Lung microvascular endothelial cell (primary cell): ENCODE data around the gene NELFB. TPM values are rescaled to one million over a fixed set of nuclear protein-coding genes. Genes with fewer than 3 reads are reported as not detected.

Source experiments
- DNase-seq, 2 donors: peaks; one replicate each; pipeline versions ENCODE4 v3.0.0 to v3.0.0-alpha.2; 2010; ENCODE audit warnings: low read depth in 2 of 2
- total RNA-seq: library from RNA; depleted of rRNA; stranded (reverse); fragments of >200 nt; gene quantifications from 2 replicates; pipeline ENCODE4 v1.2.1, GENCODE V29; 2014

NELFB gene
- total RNA-seq, 1 donor from 2014 or later, result 43.7 TPM

DNA sequence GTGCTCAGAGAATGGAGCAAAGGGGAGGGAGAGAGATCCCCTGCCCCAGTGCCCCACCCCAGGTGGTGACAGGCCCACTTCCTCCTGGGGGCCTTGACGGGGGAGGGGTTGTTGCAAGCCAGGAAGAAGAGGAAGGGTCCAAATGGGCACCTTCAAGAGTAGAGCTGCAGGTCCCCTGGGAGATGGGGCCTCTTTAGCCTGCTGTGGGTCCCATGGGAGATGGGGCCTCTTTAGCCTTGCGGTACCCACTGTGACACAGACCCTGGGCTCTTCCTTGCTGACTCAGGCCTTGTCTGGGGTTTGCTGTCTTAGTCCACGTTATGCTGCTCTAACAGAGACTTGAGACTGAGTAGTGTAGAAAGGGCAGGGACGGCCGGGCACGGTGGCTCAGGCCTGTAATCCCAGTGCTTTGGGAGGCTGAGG lies 12.8 kb downstream of the NELFB start:
- DNase-seq, result peak in 1 of 2 donors; percentile 47

DNA sequence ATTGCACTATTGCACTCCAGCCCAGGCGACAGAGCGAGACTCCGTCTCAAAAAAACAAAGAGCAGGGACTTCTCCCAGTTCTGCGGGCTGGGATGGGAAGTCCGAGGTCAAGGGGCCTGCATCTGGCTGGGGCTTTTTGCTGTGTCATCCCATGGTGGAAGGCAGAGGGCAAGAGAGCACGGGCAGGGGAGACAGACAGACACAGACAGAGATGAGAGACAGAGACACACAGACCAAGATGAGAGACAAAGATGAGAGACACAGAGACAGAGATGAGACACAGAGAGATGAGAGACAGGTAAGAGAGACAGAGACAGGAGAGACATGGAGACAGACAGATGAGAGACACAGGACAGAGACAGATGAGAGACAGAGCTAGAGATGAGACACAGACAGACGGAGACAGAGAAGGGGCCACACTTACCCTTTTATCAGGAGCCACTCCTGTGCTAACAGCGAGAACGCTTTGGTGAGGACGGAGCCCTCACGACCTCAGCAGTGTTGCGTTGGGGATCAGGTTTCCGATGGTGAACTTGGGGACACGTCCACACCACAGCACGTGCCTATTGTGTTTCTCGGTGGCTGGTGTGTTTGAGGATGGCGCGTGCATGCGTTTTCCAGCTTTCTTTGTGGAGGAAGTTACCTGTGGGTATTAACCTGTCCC lies 13.5 kb downstream of the NELFB start:
- peak; percentile 82 to 89 for DNase-seq

DNA sequence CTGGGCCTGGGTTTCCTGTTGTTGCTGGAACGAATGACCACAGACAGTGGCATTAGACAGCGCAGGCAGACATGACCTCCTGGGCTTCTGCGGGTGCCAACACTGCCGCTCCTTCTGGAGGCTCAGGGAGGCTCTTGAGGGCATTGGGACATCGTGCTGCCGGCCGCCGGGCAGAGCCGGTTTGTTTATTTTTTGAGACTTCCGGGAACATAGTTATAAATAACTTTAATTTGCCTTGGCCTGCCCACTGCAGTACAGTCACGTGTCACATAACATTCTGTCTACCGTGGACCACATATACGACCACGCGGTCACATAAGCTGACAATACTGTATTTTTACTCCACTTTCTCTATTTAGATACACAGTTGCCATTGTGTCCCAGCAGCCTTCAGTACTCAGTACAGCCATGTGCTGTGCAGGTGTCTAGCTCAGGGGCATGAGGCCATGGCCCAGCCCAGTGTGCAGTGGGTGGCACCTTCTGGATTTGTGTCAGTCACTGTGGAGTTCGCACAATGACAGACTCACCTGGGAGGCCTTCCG lies 14.2 kb downstream of the NELFB start:
- DNase-seq, result peak; percentile 62 to 77

DNA sequence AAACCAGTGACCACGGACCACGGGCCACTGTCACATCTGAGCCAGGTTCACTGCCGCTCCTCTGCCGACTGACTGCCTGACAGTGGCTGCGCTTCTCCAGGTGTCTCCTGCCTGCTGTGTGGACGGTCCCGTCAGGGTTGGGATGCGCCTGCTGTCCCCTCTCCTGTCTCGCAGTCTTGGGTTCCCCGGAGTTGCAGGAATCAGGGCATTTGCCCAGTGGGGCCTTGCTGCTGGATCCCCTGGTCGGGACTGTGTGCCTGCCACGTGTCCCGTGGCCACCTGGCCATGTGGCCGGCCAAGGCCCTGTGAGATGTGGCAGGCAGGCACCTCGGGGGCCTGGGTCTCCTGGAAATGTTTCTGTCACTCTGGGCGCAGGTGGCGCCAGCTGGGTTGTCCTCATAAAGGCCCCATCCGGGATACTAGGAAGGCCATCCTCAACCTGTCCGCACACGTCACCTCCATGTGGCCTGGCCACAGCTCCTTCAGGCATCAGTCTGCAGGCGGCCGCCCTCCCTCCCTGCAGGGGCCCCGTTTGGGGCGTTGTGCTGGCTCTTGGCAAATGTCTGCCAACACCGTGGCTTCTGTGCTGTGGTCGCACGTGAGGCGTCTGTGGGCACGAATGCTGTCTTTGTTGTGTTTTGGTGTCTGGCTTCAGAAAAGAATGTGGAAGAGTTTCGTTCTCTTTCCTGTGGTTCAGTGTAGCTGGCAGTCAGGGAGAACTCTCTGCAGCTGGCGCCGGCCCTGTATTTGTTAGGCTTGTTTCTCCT lies 16.0 kb downstream of the NELFB start:
- DNase-seq, result no peak

DNA sequence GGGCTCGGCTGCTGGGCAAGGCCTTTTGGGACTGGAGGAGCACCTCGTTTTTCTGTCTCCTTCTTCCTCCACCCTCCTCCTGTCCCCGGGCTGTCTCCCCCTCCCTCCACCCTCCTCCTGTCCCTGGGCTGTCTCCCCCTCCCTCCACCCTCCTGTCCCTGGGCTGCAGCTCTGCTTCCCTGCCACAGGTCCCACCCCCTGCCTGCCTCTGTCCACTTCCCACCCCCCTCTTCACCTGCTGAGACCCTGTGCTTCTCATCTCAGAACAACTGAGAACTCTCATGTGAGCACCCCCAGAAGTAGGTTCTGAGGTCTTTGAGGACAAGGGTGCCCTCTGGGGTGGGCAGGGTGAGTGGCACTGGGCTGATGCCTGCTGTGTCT lies 16.6 kb downstream of the NELFB start:
- DNase-seq, result no peak

DNA sequence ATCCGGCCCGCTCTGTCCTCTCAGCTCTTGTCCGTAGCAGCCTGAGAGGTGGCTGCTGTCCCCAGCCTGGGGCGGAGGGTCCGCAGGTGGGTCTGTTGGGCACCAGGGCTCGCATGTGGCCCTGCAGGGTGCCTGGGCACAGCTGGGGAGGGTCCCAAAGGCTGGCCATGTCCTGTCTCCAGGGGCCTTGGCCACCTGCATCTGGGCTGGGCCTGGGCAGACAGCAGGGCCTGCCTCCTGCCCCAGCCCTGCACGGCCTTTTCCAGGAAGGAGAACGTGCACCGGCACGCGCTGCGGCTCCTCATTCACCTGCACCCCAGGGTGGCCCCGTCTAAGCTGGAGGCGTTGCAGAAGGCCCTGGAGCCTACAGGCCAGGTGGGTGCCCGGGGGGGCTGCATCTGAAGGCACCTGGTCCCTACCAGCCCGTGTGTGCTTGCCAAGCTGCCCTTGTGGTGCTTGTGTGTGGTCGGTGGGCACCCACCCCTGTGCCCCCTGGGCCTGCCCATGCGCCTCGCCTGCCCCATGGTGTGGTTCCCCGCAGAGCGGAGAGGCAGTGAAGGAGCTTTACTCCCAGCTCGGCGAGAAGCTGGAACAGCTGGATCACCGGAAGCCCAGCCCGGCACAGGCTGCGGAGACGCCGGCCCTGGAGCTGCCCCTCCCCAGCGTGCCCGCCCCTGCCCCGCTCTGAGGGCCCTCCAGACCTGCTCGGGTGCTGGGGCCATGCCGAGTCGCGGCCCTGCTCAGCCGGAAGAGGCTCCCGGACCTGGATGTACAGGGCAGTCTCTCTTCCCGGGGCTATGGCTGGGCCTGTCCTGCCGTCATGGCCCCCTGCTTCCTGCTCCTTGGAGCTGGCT lies 17.3 kb downstream of the NELFB start:
- no peak for DNase-seq

DNA sequence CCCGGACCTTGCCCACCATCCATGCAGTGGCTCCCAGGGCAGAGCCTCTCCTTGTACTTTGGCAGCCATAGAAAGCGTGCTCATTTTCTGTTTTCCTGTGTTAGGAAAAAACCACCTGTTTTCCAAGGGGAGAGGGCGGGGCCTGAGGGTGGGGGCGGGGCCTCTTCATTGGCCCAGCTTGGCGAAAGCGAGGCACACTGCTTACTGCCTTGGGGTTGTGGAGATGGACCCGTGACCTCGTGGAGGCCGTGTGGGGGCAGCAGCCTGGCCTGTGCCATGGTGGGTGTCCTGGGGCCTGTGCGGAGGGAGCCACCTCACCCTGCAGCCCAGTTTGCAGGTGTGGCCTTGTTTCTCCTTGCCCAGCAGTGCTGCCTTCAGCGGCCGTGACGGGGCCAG lies 18.0 kb downstream of the NELFB start:
- no peak for DNase-seq

DNA sequence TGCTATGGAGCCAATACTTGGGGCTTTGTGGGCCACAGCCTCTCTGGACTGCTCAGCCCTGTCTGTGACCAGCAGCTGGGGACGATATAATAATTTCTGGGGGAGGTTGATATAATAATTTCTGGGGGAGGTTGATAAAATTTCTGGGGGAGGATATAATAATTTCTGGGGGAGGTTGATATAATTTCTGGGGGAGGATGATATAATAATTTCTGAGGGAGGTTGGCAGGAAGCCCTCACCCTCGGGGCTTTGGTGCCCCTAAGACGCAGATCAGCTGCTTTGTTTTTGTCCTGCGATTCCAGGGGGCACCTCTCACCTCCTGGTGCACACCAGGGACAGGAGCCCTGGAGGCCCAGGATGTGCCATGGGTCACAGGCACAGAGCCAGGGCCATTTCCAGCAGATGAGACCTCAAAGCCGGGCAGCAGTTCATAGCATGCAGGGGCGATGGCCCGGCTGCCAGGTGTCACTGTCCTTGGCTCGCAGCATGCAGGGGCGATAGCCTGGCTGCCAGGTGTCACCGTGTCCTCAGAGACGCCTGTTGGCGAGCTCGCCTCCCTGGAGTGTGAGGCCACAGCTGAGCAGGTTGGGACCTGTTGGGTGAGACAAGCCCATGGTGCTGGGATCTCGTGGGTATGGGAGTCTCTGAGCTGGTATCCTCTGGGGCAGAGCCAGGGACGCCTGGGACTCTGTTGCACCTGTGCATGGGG lies 18.6 kb downstream of the NELFB start:
- no peak for DNase-seq

DNA sequence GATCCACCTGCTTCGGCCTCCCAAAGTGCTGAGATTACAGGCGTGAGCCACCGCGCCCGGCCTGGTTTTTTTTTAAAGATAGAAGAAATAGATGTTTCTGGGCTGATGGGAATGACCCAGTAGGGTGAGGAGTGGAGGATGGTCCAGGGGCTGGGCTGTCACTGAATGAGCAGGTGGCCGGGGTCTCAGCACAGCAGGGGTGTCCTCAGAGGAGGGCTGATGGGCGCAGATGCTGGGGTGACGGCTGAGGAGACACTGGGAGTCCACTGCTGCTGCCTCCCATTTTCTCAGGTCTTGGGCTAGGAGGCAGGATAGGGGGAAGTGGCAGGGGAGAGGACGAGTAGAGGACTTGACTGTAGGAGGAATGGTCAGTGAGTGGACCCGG lies 20.1 kb downstream of the NELFB start:
- no peak for DNase-seq

DNA sequence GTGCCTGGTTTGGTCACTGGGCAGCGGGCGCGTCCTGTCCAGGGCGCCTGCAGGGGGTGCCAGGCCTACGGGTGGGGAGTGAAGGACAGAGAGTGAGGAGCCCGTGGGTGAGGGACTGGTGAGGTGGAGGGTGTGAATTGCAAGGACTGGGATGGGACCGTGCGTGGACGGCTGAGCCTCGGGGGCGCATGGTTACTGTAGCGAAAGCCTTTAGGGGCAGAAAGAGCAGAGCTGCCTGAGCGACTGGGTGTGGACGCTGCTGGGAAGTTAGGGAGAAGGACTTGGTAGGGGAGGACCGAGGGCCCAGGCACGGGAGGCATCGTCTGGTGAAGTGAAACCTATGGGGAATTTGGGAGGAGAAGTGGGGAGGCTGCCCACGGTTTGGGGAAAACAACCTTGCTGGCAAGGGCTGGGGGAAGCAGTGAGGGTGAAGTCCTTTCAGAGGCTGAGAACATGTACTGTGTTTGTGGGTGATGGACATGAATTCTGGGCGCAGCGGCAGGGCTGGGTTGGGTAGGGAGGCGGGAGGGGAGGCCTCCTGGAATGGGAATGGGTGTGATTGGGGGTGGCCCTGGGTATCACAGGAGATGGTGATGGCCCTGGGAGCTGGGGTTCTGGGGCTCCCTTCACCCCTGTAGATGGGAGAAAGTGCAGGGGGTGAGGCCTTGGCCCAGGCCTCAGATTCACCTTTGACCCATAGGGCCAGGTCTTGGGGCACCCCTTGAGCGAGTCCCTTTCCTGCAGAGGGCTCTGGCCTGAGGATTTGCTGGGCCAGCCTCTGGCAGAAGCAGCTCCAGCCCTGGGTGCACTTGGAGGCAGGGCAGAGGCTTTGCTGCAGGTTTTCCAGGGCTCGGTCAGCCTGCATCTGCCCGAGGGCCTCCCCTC lies 20.7 kb downstream of the NELFB start:
- no peak for DNase-seq

DNA sequence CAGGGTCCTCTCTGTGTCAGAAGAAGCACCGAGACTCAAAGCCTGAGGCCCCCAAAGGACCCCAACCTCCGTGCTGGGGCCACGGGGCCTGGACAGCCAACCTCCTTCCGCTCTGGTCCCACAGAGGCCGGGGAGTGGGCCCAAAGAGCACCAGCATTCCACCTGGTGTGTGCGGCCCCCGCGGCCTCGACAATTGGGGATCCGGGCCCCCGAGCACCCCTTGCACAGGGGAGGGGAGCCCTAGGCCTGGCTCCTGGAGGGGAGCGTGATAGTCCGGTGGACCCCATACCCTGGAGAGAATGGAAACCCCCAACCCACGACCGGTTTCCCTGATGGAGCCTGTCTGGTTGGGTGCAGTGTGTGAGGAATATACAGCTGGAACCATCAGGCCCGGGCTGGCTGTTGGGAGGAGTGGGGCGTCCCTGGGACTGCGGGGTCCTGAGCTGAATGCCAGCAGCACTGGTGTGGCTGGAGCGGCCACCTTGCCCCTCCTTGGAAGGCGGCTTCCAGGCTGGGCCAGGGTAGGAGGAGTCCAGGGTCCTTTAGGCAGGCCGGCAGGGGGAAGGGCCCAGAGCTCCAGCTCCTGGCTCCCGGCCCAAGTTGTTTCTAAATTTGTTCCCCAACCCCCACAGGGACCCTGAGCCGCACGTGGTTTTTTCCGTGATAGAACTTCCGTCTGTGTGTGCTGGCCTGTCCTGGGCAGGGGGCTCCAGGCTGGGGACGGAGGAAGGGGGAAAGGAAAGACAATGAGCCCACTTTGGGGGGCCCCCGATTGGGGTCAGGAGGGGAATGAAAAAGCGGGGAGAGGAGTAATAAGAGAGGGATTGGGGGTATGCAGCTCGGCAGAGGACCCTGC lies 21.6 kb downstream of the NELFB start:
- peak; percentile 37 to 78 for DNase-seq

DNA sequence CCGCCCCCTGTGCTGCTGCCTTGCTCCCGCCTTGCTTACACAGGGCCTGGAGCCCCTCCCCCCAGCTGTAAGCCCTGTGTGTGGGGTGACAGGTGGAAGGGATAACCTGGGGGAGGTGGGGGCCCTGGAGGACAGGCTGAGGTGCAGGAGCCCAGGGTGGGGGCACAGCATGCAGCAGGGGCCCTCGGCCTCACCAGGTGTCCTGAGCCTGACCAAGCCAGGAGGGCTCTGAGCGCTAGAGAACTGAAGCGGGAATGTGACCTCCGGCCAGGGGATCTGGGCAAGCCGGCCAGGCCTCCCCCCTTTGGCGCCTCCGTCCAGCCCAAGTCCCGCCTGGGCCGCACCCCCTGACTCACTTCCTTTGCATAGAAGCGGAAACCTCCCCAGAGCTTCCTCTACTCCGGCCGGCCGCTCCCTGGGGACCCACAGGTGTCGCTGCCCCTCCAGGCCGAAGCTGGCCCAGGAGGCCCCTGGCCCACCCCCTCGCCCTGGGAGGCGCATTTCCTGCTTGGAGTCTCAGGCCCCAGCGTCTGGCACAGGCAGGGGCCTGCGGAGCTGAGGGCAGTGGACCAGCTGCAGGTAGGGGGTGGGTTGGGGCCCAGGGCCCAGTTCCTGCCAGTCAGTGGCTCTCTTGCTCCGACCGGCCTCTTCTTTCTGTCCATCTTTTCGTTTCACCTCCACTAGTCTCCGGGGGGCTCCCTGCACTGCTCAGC lies 22.4 kb downstream of the NELFB start, which contains the start of gene TOR4A:
TSS of gene TOR4A (plus strand) at position 398 of the 713 bp plus-strand sequence. CDS start 964 bp downstream, outside the sequence.
- DNase-seq, result peak; percentile 95 to 96

DNA sequence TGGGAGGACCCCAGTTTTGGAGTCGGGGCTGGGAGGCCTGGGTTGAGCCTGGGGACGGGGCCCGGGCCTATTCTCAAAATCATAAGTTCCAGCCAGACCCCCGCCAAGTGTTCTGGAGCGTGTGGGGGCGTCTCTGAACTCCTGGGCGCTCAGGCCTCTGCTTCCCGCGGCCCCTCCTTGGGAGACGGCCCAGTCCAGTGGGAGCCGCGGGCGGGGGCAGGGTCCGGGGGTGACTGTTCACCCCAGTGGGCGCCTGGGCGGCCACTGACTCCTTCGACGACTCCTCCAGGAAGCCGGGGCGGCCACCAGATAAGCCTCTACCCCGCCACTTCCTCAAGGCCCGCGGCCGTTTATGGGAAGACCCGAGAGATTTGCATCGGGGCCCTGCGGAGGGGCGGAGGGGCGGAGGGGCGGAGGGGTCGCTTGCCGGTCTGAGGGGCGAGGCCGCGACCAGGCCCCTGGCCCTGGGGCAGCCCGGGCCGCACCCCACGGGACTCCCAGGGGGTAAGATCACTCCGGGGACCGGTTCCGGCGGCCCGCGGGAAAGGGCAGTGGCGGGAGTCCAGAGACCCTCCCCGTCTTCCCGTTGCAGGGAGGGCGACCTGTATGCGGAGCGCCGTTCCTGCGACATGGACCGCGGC lies 23.1 kb downstream of the NELFB start:
- peak in 1 of 2 donors; percentile 53 for DNase-seq

DNA sequence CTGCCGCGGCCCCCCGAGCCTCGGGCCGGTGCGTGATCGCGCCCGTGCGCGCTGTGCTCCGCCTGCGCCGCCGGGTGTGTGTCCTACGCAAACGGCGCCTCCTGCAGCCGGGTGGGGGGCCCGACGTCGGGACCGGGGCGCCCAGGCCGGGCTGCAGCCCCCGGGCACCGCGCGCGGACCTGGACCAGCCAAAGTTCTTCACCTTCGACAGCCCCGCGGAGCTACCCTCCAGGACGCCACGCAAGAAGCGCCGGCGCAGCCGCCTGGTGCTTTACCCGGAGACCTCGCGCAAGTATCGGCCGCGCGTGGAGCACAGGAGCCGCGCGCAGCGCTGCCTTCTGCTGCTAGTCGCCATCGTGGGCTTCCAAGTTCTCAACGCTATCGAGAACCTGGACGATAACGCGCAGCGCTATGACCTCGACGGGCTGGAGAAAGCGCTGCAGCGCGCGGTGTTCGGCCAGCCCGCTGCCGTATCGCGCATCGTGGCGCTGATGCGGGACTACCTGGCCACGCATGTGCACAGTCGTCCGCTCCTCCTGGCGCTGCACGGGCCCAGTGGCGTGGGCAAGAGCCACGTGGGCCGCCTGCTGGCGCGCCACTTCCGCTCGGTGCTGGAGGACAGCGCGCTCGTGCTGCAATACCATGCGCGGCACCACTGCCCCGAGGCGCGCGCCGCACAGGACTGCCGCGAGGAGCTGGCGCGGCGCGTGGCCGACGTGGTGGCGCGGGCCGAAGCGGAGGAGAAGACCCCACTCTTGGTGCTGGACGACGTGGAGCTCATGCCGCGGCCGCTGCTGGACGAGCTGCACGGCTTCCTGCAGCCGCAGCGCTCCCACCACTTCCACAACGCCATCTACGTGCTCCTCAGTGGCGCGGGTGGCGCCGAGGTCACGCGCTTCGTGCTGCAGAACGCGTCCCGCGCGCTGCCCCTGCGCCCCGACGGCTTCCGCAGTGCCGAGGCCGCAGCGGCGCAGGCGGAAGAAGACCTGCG lies 23.9 kb downstream of the NELFB start:
- DNase-seq, result peak; percentile 1 to 40

DNA sequence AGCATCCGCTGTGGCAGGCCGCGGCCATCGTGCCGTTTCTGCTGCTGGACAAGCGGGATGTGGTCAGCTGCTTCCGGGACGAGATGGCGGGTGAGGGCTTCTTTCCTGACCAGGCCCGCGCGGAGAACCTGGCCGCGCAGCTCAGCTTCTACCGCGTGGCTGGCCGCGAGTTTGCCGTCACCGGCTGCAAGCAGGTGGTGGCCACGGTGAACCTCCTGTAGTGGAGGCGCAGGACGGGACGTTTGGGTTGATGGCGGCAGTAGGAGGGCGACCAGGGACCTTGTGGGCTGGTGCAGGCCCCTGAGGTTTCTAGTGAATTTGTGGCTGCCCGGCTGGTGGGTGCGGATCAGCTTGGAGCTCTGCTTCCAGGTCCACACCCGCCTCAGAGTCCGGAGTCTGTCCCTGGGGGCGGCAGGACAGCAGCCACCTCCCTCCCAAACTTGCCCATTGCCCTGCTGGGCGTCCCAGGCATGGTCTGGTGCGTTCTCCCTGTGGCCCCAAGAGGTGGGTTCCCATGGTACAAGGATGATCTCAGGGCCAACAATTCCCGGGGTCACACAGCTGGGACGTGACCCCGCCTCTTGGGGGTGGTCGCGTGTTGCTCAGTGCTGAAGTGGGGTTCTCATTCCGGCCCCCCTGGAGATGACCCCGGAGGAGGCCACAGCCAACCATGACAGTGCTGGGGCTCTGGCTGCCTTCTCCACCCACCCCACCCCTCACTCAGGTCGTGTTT lies 24.8 kb downstream of the NELFB start:
- DNase-seq, result no peak
